Activated CD8-positive, alpha-beta memory T cell treated with anti-CD3 and anti-CD28 coated beads for 36 hours (primary cell): ENCODE data around the gene RUNX2. TPM values are rescaled to one million over a fixed set of nuclear protein-coding genes. Genes with fewer than 3 reads are reported as not detected.

Experiments
- CTCF ChIA-PET: fragments of 350-600 bp; sonication (Branson Sonifier 250); formaldehyde crosslinking; loops from one replicate; lab custom pipeline; 2021; ENCODE audit warnings: antibody characterized with exemption; lab: Charles Lee
- POLR2A ChIA-PET: fragments of 350-600 bp; sonication (Branson Sonifier 250); formaldehyde crosslinking; loops from one replicate; lab custom pipeline; 2021; ENCODE audit warnings: antibody characterized with exemption; lab: Charles Lee
- total RNA-seq, 2 experiments: library from RNA; stranded (reverse); gene quantifications; one replicate each; pipeline ENCODE4 v1.2.3, GENCODE V29; 2021

Gene RUNX2
- total RNA-seq, 2 experiments from 2014 or later = 22.2 to 23.6 TPM

GRCh38 chr6:45684476-45684875 is 356.3 kb downstream of the RUNX2 start:
- ChIA-PET POLR2A (no interaction called here), CTCF (interaction anchor here (0.5 kb wide), 1 partner anchor 1766 kb away, joined by 4 read pairs; no protein-coding TSS in a partner anchor)

GRCh38 chr6:45685076-45685475 is 356.9 kb downstream of the RUNX2 start:
- POLR2A ChIA-PET = no interaction called here
- CTCF ChIA-PET = no interaction called here

DNA sequence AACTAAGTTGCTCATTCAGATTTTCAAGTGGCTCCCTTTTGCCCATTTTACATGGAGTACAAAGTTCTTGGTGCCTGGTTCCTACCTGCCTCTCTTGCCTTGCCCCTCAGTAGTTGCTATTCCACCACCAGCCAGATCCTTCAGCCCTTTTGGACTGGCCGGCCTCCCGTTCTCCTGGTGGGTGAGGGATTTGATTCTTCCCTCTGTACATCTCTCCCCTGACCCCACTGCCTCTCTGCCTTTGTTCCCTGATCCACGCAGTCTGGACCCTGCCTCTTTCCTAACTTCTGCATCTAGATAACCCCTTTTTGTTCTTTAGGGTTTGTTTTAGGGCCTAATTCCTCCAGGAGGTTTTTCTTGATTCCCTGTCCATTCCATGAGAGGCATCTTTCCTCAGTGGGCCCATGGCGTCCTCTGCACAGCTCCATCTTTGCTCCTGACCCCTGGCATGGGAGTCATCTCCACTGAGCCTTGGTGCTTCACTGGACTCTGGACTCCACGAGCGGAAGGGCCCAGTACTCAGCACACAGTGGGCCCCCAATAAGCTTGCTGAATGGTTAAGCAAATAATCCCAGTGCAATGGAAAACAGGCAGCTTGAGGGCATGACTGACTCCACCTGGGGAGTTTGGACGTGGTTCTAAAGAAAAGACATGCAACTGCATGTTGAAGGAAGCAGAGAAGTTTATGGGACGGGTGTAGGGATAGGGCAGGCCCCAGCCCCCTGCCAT is 358.9 kb downstream of the RUNX2 start:
- POLR2A ChIA-PET = no interaction called here
- CTCF ChIA-PET = no interaction called here

GRCh38 chr6:45687570-45687969 is 359.4 kb downstream of the RUNX2 start:
- POLR2A ChIA-PET = no interaction called here
- CTCF ChIA-PET = no interaction called here

DNA sequence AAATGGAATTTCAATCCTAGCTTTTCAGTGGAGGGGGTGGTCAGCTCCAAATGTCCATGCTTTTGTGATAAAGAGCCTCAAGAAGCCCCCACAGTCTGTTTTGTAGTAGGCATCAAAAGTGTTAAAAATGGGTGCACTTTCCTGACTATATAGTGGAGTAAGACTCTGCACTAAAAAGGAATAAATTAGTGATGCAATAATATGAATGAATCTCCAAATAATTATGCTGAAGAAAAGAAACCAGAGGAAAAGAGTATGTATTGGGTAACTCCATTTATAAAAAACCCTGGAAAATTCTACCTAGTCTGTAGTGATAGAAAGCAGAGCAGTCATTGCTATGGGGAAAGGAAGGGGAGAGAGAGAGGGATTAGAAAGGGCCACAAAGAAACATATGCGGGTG is 360.1 kb downstream of the RUNX2 start:
- CTCF ChIA-PET = no interaction called here
- POLR2A ChIA-PET = no interaction called here

DNA sequence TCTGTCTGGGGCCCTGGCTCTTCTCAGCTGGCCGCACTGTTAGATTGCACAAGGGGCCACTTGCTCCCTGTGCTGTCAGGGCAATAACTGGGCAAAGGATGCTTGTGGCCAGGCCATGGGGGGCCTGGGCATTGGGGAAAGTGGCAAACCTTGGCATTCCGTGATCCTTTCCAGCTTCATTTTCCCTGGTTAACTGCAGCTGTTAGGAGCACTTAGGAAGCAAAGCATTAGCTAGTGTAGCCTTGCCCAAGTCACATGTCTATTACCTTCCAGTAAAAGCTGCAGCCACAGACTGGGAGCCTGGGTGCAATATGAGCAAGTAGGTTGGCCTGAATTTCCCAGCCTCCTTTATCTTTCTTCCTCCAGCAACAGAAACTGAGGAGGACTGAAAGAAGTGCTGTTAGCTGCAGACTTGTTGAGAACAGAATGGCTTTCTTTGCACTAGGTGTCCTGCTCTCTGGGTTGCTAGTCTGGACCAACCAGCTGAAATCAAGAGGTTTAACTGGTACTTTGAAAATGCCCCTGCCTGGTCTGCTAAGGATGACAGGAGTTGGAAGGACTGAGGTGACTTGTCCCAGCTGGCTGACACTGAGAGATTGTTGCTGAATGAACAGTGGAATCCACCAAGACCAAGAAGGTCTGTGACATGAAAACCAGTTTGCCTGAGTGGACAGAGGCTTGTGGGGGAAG is 361.9 kb downstream of the RUNX2 start:
- ChIA-PET POLR2A (no interaction called here), CTCF (no interaction called here)

DNA sequence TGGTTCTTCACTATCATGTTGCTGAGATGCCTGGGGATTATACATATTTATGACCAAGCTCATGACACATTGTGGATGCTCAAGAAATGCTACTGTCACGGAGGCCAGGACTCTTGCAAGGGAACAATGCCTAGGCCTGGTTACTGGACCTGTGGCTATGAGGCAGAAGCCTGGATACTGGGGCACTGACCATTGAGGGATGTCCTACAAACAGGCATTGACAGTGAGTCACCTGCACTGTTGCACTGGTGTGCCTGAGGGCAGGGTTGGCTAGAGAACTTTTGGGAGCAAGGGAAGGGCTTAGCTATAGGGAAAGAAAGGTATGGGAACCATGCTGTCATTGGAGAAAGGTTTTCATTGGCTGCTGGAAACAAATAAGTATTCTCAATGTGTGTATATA is 362.7 kb downstream of the RUNX2 start:
- ChIA-PET POLR2A (no interaction called here), CTCF (no interaction called here)

DNA sequence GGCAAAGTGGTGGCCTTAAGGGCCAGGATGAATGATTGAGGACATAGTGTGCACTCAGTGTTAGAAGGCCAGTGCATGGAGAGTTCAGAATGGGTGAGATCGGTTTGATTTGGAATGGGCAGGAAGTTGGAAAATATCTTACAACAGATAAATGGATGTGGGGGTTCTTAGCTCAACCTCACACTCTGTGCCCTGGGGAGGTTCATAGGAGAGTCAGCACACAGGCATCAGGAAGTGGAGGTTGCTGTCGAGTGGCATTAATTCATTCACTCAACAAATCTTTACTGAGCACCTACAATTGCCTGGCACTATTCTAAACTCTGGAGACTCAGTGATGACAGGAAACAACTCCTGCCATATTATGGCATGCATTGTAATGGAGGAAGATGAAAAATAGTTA is 363.3 kb downstream of the RUNX2 start:
- ChIA-PET CTCF (no interaction called here), POLR2A (no interaction called here)

- CTCF ChIA-PET = no interaction called here
- POLR2A ChIA-PET = no interaction called here
Measured at GRCh38 chr6:45692021-45692420, 363.9 kb downstream of the RUNX2 start.

DNA sequence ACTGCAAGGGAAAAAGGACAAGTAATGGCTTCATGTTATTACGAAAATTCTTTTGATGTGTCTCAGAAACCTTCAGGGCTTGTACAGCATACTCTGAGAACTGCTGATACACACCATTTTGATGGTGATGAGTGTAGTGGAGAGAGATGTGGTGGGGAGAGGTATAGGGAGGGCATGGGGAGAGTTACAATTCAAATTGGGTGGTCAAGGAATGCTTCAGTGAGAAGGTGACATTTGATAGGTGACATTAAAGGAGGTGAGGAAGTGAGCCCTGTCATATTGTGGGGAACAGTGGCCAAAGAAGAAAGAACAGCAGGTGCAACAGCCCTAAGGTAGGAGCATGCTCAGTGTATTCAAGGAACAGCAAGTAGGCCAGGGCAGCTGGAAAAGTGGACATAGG is 368.6 kb downstream of the RUNX2 start:
- CTCF ChIA-PET = no interaction called here
- POLR2A ChIA-PET = no interaction called here

- ChIA-PET CTCF (interaction anchor here (0.7 kb wide), 1 partner anchor 233 kb away, joined by 3 read pairs; no protein-coding TSS in a partner anchor), POLR2A (no interaction called here)
Measured at GRCh38 chr6:45697605-45698004, 369.5 kb downstream of the RUNX2 start.

- ChIA-PET POLR2A (no interaction called here), CTCF (interaction anchor here (0.7 kb wide), 1 partner anchor 233 kb away, joined by 3 read pairs; no protein-coding TSS in a partner anchor)
Measured at GRCh38 chr6:45698046-45698445, 369.9 kb downstream of the RUNX2 start.

DNA sequence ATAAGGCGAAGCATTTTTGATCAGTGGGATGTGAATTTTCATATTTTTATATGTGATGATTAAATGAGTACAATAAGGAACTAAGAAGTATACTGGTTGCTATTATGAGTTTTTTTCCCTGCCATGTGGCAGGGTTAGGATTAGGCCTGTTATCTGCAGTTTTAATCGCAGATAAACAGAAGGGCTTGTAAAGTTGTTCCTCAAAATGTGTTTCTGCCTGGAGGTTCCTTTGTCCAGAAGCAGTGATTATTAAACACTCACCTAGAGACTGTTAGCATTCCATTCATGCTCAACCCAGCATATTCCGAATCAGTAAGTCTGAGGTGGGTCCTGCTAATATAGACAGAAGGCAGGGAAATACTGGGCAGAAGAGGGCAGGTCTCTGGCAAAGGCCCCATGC is 371.5 kb downstream of the RUNX2 start:
- POLR2A ChIA-PET = no interaction called here
- CTCF ChIA-PET = no interaction called here

DNA sequence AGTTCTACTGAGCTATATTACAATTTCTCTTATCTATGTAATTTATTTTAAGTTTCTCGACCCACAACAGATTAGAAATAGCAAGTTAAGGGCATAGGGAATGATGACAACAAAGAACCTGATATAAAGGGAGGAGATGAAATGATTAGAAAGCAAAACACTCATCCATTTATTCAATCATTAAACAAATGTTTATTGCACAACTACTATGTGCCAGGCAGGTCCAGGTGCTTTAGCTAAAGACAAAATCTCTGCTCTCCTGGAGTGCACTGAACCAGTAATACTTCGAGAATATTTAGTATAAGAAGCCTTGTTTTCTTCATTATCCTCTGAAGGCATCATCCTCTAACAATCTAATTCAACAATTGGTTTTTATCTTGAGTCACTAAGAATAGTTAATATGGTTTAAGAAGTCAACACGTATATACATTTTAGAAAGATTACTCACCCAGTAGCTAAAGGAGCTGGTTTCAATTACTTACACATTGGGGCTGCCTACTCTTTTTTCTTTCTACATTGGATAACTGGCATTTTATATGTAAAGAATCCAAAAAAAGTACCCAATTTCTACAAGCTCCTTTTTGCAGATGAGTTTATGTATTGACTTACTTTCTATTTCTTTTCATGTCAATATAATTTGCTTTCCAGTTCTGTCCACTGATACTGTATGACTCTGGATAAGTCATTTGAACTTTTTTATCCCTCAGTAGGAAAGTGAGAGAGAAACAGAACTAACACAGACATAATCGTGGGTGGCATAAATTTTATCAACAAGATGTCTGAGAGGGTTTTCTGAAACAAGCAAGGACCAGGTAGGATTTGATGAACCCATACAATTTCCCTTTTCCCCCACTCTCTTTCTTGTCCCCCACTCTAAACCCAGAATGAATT is 375.0 kb downstream of the RUNX2 start:
- ChIA-PET CTCF (interaction anchor here (0.7 to 0.8 kb wide), 2 partner anchors 69 to 220 kb away, joined by 3 read pairs; no protein-coding TSS in a partner anchor), POLR2A (no interaction called here)

DNA sequence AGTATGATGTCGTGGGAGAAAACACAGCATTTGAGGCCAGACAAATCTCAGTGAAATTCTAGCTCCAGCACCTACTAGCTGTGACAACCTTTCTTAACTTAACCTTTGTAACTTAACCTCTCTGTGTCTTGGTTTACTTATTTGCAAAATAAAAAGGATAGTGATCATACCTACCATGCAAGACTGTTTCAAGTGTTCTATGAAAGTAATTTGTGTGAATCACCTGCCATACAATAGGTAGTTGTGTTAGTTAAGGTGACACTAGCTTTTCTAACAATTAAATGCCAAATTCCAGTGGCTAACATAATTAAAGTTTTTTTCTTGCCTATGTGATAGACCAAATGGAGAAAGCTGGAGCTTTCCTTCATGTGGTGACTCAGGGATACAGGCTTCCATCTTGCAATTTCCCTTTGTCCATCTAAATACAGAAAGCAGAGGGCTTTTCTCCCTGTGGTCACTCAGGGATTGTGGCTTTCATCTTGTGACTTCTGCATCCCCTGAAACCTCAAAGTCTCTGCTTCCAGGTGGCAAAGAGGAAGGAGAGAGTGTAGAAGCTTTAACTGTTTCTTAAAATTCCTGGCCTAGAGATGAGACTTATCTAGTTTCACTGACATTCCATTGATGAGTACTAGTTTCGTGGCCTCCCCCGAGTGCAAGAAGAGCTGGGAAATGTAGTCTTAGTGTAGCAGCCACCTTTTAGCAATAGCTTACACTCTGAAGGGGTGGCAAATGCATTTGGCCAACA is 376.1 kb downstream of the RUNX2 start:
- POLR2A ChIA-PET = no interaction called here
- CTCF ChIA-PET = interaction anchor here (1.1 kb wide), 1 partner anchor 22 kb away, joined by 3 read pairs; no protein-coding TSS in a partner anchor

GRCh38 chr6:45705137-45705855 is 377.2 kb downstream of the RUNX2 start:
- POLR2A ChIA-PET = no interaction called here
- CTCF ChIA-PET = interaction anchor here (1.1 to 1.5 kb wide), 2 partner anchors 19 to 23 kb away, joined by 3 read pairs; no protein-coding TSS in a partner anchor

- ChIA-PET CTCF (interaction anchor here (1.5 kb wide), 1 partner anchor 18 kb away, joined by 3 read pairs; no protein-coding TSS in a partner anchor), POLR2A (interaction anchor here (1.6 kb wide), 1 partner anchor 120 kb away, joined by 6 read pairs; no protein-coding TSS in a partner anchor)
Measured at GRCh38 chr6:45706319-45706718, 378.2 kb downstream of the RUNX2 start.

DNA sequence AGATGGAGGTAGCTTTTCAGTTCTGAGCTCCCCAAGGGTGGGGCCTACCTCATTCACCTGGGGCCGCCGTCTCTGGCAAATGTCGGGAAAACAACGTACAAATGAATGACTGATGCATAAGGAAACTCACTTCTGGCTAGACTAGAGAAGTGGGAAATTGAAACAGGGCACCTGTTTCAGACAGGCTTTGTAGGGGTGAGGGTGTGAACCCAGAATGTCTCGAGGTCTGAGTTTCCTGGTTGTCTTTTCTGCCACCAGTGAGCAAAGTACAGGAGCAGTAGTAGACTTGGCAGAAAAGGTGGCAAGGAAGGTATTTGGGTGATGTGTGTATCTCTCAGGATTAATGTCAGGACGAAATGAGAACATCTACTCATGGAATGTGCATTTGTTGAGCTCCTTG is 379.0 kb downstream of the RUNX2 start:
- CTCF ChIA-PET = interaction anchor here (1.3 kb wide), 1 partner anchor 259 kb away, joined by 4 read pairs; no protein-coding TSS in a partner anchor
- POLR2A ChIA-PET = interaction anchor here (0.5 to 1.6 kb wide), 2 partner anchors 31 to 121 kb away, joined by 3 to 6 read pairs; no protein-coding TSS in a partner anchor
